ENCODE data around the gene IFT80.
"Not testable (repeated sequence)": the region's sequence is repeated elsewhere in the genome, so short reads cannot be mapped to it uniquely, and the experiment has no call there.

Gene IFT80

DNA sequence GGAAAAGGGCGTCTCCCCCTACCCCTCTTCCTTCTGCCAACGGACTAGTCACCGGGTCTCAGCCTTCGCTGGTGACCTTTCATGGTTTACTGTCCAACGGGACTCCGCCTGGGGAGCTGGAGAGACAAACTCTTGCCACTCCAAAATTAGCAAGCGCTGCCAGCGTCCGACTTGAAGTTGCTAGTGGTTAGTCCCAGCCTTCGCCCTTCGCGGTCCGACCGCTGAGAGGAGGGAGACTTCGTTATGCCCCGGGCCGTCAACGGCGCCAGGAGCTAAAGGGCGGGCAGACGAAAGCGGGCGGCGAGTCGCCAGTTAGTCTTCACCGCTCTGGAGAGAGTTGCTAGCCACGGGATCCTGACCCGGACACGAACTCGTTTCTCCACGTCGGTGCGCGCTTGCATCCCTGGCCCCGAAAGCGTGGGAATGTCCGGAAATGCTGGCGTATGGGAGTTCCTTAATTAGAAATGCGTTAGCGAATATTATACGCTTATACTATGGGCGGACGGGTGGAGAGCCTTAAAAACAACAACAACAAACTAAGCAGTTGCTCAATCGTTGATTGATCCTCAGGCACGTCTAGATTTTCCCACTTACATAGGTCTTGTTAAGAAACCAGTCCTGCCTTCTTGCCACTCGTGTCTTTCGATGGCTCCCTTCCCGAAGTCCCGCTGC is 1.1 kb upstream of the IFT80 start:
- DNase-seq, result peak; percentile 35

- DNase-seq, result no peak
These were observed 253 bp downstream of the IFT80 start for GRCh38 chr3:160398820-160399124.

DNA sequence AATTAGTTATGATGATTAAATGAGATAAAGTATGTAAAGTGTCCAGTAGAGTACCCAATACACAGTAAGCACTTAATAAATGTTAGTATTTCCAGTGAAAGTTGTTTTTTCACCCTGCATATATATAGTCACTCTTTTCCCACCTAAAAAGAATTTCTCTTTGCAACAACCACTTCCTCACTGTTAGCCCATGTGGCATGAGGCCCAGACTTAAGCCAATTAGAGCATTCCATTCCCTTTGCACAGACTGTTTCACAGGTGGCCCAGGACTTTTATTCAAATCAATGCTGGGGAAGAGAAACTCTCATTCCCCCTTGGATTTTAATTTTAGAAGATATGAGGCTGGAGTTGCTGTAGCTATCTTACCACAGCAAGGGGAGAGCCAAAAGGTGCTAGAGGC is 3.7 kb downstream of the IFT80 start:
- DNase-seq, result no peak

GRCh38 chr3:160394009-160394392 is 5.0 kb downstream of the IFT80 start:
- no peak for DNase-seq

DNA sequence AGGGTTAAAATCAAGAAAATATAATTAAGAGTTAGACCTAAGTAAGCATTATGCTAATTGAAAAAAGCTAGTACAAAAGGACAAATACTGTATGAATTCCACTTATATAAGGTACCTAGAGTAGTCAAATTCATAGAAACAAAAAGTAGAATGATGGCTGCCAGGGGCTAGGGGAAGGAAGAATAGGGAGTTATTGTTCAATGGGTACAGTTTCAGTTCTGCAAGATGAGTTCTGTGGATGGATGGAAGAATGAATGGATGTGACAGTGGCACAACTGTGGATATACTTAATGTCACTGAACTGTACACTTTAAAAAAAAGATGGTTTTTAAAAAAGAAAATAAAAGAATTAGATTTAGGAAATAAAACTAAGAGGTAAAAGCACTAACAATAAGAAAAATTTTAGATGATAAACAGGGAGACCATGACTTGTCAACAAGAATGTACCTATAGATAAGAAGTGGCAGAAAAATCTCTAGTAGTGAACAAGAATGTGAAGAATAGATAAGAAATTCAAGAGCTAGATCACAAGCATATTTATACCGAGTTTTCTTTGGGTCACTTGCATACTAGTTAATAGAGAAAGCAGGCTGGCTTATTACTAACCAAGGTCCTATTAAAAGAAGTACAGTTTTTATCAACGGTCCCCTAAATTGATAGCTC is 5.5 kb downstream of the IFT80 start:
- no peak for DNase-seq

GRCh38 chr3:160392798-160393197 is 6.2 kb downstream of the IFT80 start:
- DNase-seq, result no peak

- no peak for DNase-seq
These were observed 8.4 kb downstream of the IFT80 start for GRCh38 chr3:160390565-160391138.

- DNase-seq, result no peak
These were observed 14.2 kb downstream of the IFT80 start for GRCh38 chr3:160384639-160385318.

GRCh38 chr3:160381470-160381869 is 17.6 kb downstream of the IFT80 start:
- no peak for DNase-seq

DNA sequence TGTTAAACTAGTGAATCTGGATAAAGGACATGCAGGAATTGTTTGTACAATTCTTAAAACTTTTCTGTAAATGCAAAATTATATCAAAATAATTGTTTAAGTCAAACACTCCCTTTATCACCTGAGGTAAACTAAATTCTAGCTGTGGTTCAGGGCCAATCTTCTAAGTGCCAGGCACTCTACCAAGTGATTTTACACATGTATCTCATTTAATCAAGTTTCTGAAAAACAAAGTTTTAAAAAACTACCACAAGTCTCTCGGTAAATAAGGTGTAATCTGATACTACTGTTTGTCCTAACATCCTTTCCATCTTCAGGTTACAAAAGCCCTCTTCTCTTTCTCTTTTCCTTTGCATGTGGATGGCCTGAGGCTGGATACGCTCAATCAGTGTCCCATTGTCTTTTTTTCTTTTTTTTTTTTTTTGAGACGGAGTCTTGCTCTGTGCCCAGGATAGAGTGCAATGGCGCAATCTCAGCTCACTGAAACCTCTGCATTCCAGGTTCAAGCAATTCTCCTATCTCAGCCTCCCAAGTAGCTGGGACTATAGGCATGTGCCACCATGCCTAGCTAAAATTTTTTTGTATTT is 19.3 kb downstream of the IFT80 start:
- no peak for DNase-seq

DNA sequence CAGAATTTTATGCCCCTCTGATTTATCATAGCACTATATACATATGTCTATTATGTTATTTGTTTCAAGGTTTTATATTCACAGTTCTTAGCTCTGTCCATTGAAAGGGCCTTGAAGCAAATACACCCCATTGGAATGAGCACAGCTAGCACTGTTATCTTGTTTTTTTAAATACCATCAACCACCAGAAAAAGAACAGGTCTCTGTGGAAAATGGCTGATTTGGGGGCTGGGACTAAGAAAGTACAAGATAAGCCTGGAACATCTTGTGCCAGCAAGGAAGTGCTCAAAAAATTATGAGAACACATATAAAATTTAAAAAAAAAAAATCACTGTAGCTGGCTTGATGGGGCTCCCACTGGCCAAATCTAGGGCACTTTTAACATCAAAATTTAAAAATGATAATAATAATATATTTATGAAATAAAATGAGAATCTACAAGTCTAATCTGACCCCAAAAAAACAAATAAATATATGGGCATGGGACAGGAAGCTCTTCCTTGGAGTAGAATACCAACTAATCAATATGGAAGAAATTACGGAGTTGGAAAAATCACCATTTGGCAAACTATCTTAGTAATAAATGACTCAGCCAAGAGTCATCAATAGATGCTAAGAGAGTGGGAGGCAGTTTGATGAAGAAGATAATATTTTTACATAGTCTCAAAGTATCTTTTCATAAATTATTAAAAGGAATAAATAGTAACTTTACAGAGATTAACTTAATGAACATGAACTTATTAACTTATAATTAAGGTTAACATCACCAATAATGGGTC is 20.5 kb downstream of the IFT80 start:
- no peak for DNase-seq

- no peak for DNase-seq
These were observed 22.3 kb downstream of the IFT80 start for GRCh38 chr3:160376681-160377080.

DNA sequence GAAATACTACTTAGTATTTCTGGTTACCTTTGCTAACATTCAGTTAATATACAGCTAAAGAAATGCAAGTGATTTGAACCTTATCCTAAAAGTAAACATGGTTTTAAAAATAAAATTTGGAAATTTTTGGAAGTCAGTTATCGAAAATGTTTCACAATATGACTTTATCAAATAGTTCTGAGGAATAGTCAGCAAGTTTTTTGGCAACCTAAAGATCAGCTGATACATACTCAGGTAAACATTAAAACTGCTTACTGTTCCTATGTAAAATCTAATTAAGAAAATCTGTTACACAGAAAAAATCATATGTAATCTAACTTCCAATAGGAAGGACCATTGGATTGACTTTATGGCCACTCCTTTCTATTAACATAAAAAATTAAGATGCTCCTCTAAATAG is 24.1 kb downstream of the IFT80 start:
- no peak for DNase-seq

DNA sequence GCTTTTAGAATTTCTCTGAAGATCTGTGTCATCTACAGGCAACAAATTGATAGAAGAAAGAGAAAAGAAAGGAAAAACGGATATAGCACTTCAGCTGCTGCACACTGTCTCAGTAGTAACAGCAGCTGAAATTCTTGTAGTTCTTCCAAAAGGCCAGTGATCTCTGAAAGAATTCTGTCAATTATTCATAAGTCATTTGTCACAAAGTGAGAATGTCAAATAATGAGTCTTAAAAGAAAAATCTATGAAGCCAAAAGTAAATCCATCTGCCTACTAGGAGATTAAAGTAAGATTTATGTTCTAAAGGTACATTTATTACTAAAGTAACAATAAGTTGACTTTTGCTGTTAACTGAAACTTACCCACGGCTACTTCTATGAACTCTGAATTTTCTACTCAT is 24.6 kb downstream of the IFT80 start:
- no peak for DNase-seq

DNA sequence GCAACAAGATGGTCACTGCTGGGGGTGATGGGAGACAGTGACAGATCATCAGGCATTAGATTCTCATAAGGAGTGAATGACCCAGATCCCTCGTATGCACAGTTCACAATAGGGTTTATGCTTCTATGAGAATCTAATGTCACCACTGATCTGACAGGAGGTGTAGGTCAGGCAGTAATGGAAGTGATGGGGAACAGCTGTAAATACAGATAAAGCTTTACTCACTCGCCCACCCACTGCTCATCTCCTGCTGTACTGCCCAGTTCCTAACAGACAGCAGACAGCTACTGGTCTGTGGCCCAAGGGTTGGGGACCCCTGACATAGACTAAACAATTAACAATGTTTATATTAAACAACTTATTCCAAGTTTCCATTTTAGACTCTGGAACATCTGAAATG is 25.4 kb downstream of the IFT80 start:
- DNase-seq, result no peak

DNA sequence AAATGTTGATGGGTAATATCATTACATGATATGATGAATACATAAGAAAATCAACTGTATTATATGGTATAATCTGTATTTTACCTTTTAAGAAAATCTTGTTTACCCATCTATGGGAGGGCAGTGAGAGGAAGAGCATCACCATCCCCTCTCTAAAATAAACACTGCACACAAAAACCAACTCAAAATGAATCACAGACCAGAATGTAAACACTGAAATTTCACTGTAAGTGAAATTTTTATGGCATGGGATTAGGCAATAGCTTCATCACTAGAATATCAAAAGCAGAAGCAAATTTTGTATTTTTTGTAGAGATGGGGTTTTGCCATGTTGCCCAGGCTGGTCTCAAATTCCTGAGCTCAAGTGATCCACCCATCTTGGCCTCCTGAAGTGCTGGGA is 26.2 kb downstream of the IFT80 start:
- no peak for DNase-seq

- no peak for DNase-seq
These were observed 27.8 kb downstream of the IFT80 start for GRCh38 chr3:160370987-160371857.

GRCh38 chr3:160369784-160370183 is 29.2 kb downstream of the IFT80 start:
- DNase-seq, result no peak

GRCh38 chr3:160368804-160369203 is 30.2 kb downstream of the IFT80 start:
- DNase-seq, result no peak

GRCh38 chr3:160365869-160366522 is 33.0 kb downstream of the IFT80 start:
- DNase-seq, result no peak

DNA sequence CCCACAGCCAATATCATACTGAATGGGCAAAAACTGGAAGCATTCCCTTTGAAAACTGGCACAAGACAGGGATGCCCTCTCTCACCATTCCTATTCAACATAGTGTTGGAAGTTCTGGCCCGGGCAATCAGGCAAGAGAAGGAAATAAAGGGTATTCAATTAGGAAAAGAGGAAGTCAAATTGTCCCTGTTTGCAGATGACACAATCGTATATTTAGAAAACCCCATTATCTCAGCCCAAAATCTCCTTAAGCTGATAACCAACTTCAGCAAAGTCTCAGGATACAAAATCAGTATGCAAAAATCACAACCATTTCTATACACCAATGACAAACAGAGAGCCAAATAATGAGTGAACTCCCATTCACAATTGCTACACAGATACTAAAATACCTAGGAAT is 36.1 kb downstream of the IFT80 start:
- DNase-seq, result not testable (repeated sequence)
